ENCODE data around the gene CXCR1. TPM values are rescaled to one million over a fixed set of nuclear protein-coding genes. Genes with fewer than 3 reads are reported as not detected.

CXCR1 gene
- total RNA-seq, 1 experiment from 2014 or later: not detected

GRCh38 chr2:218127929-218128455 is 38.8 kb downstream of the CXCR1 start:
- peaks cover 1% of the 10 kb centered on the region; the same call in 1 of the 2 replicates for H3K9me3 ChIP-seq
- H3K36me3 ChIP-seq (ENCODE audit: control insufficient read depth, insufficient read depth, low read length): no peaks in the 10 kb centered on the region
- Mint-ChIP-seq H3K9me3 (ENCODE audit: unreplicated experiment) (peaks cover 2% of the 10 kb centered on the region), H3K4me3 (ENCODE audit: unreplicated experiment) (no peak overlapping the region), H3K36me3 (ENCODE audit: insufficient read depth, unreplicated experiment) (no peaks in the 10 kb centered on the region), H3K27ac (ENCODE audit: unreplicated experiment) (no peak overlapping the region), H3K27me3 (ENCODE audit: insufficient read depth, unreplicated experiment) (peaks cover 8% of the 10 kb centered on the region), H3K4me1 (ENCODE audit: low read depth, unreplicated experiment) (no peaks in the 10 kb centered on the region)
- POLR2A ChIA-PET: no interaction called here
- H3K27me3 ChIP-seq (replicated peaks; ENCODE audit: control insufficient read depth, insufficient read depth, low read length): no peaks in the 10 kb centered on the region; the same call in 1 of the 2 replicates
- H3K4me1 ChIP-seq: no peaks in the 10 kb centered on the region
- no peak for DNase-seq
- TF ChIP-seq, protein P1, sequence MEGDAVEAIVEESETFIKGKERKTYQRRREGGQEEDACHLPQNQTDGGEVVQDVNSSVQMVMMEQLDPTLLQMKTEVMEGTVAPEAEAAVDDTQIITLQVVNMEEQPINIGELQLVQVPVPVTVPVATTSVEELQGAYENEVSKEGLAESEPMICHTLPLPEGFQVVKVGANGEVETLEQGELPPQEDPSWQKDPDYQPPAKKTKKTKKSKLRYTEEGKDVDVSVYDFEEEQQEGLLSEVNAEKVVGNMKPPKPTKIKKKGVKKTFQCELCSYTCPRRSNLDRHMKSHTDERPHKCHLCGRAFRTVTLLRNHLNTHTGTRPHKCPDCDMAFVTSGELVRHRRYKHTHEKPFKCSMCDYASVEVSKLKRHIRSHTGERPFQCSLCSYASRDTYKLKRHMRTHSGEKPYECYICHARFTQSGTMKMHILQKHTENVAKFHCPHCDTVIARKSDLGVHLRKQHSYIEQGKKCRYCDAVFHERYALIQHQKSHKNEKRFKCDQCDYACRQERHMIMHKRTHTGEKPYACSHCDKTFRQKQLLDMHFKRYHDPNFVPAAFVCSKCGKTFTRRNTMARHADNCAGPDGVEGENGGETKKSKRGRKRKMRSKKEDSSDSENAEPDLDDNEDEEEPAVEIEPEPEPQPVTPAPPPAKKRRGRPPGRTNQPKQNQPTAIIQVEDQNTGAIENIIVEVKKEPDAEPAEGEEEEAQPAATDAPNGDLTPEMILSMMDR (IDR thresholded peaks at IDR 0.05; ENCODE audit: insufficient read depth in 1 of 2, low read depth in 1 of 2, low read length in 1 of 2, severe bottlenecking in 1 of 2, unreplicated experiment in 1 of 2): no peak
- BruUV-seq (replicated peaks): no TSS peak
- intact Hi-C loops (cut with micrococcal nuclease; ENCODE audit: unreplicated experiment): no loop called here
- H3K4me3 ChIP-seq (ENCODE audit: low read depth, low read length): no peak overlapping the region
- CTCF ChIA-PET: no interaction called here

- no peak within 1 kb of the TSS for H3K4me3 Mint-ChIP-seq (ENCODE audit: unreplicated experiment)
- no peak within 1 kb of the TSS for H3K27ac Mint-ChIP-seq (ENCODE audit: unreplicated experiment)
- Histone ChIP-seq H3K36me3 (ENCODE audit: control insufficient read depth, insufficient read depth, low read length) (no peaks in the 10 kb centered on the region), H3K9me3 (peaks cover 15% of the 10 kb centered on the region; the same call in 1 of the 2 replicates), H3K27me3 (replicated peaks; ENCODE audit: control insufficient read depth, insufficient read depth, low read length) (no peaks in the 10 kb centered on the region; the same call in 1 of the 2 replicates), H3K4me3 (ENCODE audit: low read depth, low read length) (no peak within 1 kb of the TSS), H3K4me1 (no peaks in the 10 kb centered on the region)
- intact Hi-C loops (cut with micrococcal nuclease; ENCODE audit: unreplicated experiment): no loop called here
- POLR2A ChIA-PET: no interaction called here
- H3K4me1 Mint-ChIP-seq (ENCODE audit: low read depth, unreplicated experiment): no peaks in the 10 kb centered on the region
- H3K27me3 Mint-ChIP-seq (ENCODE audit: insufficient read depth, unreplicated experiment): peaks cover 6% of the 10 kb centered on the region
- TF ChIP-seq, protein P1 (IDR thresholded peaks at IDR 0.05; ENCODE audit: insufficient read depth in 1 of 2, low read depth in 1 of 2, low read length in 1 of 2, severe bottlenecking in 1 of 2, unreplicated experiment in 1 of 2): no peak
- CTCF ChIA-PET: interaction anchor here (0.5 to 0.6 kb wide), 2 partner anchors 105 to 182 kb away, joined by 4 read pairs; no protein-coding TSS in a partner anchor
- no peak for DNase-seq
- no TSS peak for BruUV-seq (replicated peaks)
- peaks cover 18% of the 10 kb centered on the region for H3K9me3 Mint-ChIP-seq (ENCODE audit: unreplicated experiment)
- no peaks in the 10 kb centered on the region for H3K36me3 Mint-ChIP-seq (ENCODE audit: insufficient read depth, unreplicated experiment)
These were observed 41.1 kb downstream of the CXCR1 start, which contains the start of gene CXCR2 for GRCh38 chr2:218125626-218126080. CXCR2 (plus strand) TSS chr2:218126028; CDS start chr2:218134802, 8,774 bp downstream.

DNA sequence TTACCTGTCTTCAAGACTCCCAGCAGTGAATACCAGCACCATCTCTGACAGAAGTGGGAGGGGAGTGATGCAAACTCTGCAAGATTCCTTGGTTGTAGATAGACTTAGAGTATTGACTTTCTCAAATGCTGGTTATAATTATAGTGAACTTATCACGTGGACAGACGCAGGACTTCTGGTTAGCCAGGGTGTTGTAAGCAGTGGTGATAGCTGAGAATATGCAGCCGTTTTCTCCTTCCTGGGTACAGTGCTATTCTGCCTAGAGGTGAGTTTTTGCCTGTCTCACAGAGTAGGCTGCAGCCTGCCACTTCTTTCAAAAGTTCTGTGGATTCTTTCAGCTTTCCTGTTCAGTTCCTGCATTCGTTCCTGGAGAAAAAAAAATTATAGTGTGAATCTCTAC is 41.7 kb downstream of the CXCR1 start:
- no peak overlapping the region for H3K4me3 Mint-ChIP-seq (ENCODE audit: unreplicated experiment)
- Histone ChIP-seq H3K27me3 (replicated peaks; ENCODE audit: control insufficient read depth, insufficient read depth, low read length) (no peaks in the 10 kb centered on the region; the same call in 1 of the 2 replicates), H3K36me3 (ENCODE audit: control insufficient read depth, insufficient read depth, low read length) (no peaks in the 10 kb centered on the region), H3K4me3 (ENCODE audit: low read depth, low read length) (no peak overlapping the region), H3K9me3 (peaks cover 15% of the 10 kb centered on the region; the same call in 1 of the 2 replicates), H3K4me1 (no peaks in the 10 kb centered on the region)
- CTCF ChIA-PET: interaction anchor here (0.6 kb wide), 1 partner anchor 106 kb away, joined by 4 read pairs; no protein-coding TSS in a partner anchor
- H3K9me3 Mint-ChIP-seq (ENCODE audit: unreplicated experiment): peaks cover 22% of the 10 kb centered on the region
- H3K4me1 Mint-ChIP-seq (ENCODE audit: low read depth, unreplicated experiment): no peaks in the 10 kb centered on the region
- H3K27me3 Mint-ChIP-seq (ENCODE audit: insufficient read depth, unreplicated experiment): peaks cover 6% of the 10 kb centered on the region
- intact Hi-C loops (cut with micrococcal nuclease; ENCODE audit: unreplicated experiment): no loop called here
- POLR2A ChIA-PET: no interaction called here
- no peaks in the 10 kb centered on the region for H3K36me3 Mint-ChIP-seq (ENCODE audit: insufficient read depth, unreplicated experiment)
- no peak overlapping the region for H3K27ac Mint-ChIP-seq (ENCODE audit: unreplicated experiment)
- no TSS peak for BruUV-seq (replicated peaks)
- TF ChIP-seq, protein P1 (IDR thresholded peaks at IDR 0.05; ENCODE audit: insufficient read depth in 1 of 2, low read depth in 1 of 2, low read length in 1 of 2, severe bottlenecking in 1 of 2, unreplicated experiment in 1 of 2): no peak
- DNase-seq: no peak
